Endothelial cell of umbilical vein (primary cell): ENCODE data around the gene XKR8.

ENCODE experiments used
- CTCF ChIP-seq, 2 donors: IDR thresholded peaks; 1 replicate in 1 of 2; 2 replicates in 1 of 2; pipeline ENCODE4 v1.5.1; 2011; ENCODE audit warnings: low read length in 2 of 2, mild to moderate bottlenecking in 2 of 2, moderate library complexity in 2 of 2, control low read depth in 1 of 2, inconsistent platforms in 1 of 2, low read depth in 1 of 2; ENCODE audit not compliant: insufficient read depth in 1 of 2; ENCODE audit errors: extremely low read depth in 1 of 2
- GATA2 ChIP-seq: IDR thresholded peaks from 2 replicates; pipeline ENCODE4 v1.7.0; 2011; ENCODE audit warnings: low read depth, mild to moderate bottlenecking, moderate library complexity, mixed read lengths, low read length; ENCODE audit not compliant: insufficient read length, insufficient read depth
- POLR2A ChIP-seq: IDR thresholded peaks from 2 replicates; pipeline ENCODE4 v1.6.1; 2012; ENCODE audit warnings: low read depth, mild to moderate bottlenecking, control low read depth, low read length

GRCh38 chr1:27915082-27915575 lies 44.6 kb upstream of the XKR8 start:
- no peak for TF ChIP-seq GATA2
- no peak for TF ChIP-seq POLR2A
- TF ChIP-seq CTCF (IDR thresholded peaks at IDR 0.05; ENCODE audit: extremely low read depth in 1 of 2, insufficient read depth in 1 of 2, low read depth in 1 of 2, low read length in 2 of 2), result no peak
